NCI-H128 (cell line): ENCODE results near the gene SERPINC1.
"Not testable (repeated sequence)": the region's sequence is repeated elsewhere in the genome, so short reads cannot be mapped to it uniquely, and the experiment has no call there.

ENCODE experiments used
- DNase-seq: peaks from one replicate; lab custom pipeline; 2025; ENCODE audit not compliant: unreplicated experiment; lab: John Stamatoyannopoulos, UW

SERPINC1 gene

DNA sequence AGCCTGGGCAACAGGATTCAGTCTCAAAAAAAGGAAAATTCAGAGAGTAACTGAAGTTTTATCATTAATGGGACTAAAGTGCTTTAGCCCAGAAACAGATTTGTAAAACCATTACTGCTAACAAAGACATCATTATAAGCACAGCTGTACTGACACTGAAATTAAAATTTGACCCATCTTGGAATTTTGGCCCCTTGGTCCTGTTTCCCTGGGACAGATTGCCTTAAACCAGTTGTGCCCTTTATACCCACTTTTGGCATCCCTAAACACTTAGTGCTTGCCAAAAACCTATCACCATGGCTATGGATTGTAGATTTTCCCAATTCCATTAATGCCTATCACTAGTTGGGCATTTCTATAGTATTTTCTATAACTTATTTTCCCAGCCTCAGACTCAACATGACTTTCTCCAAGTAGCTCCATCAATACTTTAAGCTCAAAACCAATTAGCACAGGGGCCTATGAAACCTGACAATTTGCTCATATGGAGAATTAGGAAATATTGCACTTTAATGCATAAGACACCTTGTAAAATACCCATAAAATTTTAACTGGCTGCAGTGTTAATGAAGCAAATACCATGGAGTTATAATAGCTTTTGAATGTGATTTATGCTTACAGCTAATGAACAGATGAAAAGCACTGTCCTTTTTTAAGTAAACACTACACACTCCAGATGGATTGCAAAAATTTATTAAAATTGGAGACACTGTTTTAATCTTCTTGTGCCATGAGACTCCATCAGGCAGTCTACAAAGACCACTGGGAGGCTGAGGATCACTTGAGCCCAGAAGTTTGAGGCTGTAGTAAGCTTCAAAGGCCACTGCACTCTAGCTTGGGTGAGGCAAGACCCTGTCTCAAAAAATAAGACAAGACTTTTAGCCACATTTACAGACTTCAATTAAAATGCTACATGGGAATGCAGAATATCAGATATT is 53.6 kb downstream of the SERPINC1 start:
- no peak for DNase-seq

- no peak for DNase-seq
Measured at GRCh38 chr1:173862769-173863223, 54.3 kb downstream of the SERPINC1 start.

- DNase-seq = not testable (repeated sequence)
Measured at GRCh38 chr1:173862146-173862768, 54.9 kb downstream of the SERPINC1 start.

GRCh38 chr1:173861731-173862145 is 55.4 kb downstream of the SERPINC1 start:
- no peak for DNase-seq

GRCh38 chr1:173860065-173860464 is 57.1 kb downstream of the SERPINC1 start:
- no peak for DNase-seq

GRCh38 chr1:173859547-173859946 is 57.6 kb downstream of the SERPINC1 start:
- DNase-seq = not testable (repeated sequence)

DNA sequence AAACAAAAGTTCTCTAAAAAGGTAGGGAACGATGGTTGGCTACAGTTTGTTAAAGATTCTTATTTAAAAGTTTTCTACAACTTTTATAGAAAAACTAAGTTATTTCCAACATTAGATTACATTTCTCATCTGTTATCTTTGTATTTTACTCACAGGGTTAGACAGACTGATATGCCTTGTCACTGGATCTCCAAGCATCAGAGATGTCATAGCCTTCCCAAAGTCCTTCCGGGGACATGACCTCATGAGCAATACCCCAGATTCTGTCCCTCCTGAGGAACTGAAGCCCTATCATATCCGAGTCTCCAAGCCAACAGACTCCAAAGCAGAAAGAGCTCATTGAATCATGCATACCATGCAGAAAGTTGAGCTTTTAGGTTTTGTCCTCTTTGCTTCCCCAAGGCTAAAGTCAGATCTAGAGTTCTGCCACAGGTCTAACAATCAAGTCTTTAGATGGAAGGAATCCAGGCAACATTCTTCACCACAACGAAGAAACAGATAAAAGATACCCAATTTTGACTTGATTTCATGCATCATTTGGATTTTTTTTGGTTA is 59.7 kb downstream of the SERPINC1 start:
- DNase-seq = no peak

GRCh38 chr1:173856903-173857302 is 60.2 kb downstream of the SERPINC1 start:
- DNase-seq = no peak

GRCh38 chr1:173856014-173856413 is 61.1 kb downstream of the SERPINC1 start:
- no peak for DNase-seq
